Panc1 (cell line): ENCODE data around the gene CRLF1. TPM values are rescaled to one million over a fixed set of nuclear protein-coding genes. Genes with fewer than 3 reads are reported as not detected.

Experiments
- ATAC-seq: fragments of 200-7000 bp; cut with Tn5 transposase; 2 replicates; pipeline ENCODE4 v1.9.1; 2020; ENCODE audit warnings: mild to moderate bottlenecking, moderate library complexity
- BruUV-seq: library from RNA; stranded (reverse); fragments of 400-500 nt; replicated peaks from 2 replicates; lab custom pipeline; 2021; lab: Mats Ljungman, UMichigan
- CTCF ChIA-PET: fragments of 300-600 bp; sonication (Branson Sonifier 250); formaldehyde crosslinking; loops from one replicate; lab custom pipeline; 2022; ENCODE audit warnings: antibody characterized with exemption; lab: Charles Lee
- POLR2A ChIA-PET: fragments of 300-600 bp; sonication (Branson Sonifier 250); formaldehyde crosslinking; loops from one replicate; lab custom pipeline; 2022; ENCODE audit warnings: antibody characterized with exemption; lab: Charles Lee
- DNase-seq: peaks from one replicate; pipeline ENCODE4 v3.0.0-alpha.2; 2010; ENCODE audit warnings: low read depth, low spot score
- H3K27ac ChIP-seq: 2 replicates; pipeline ENCODE4 v1.5.1; 2011; ENCODE audit warnings: mild to moderate bottlenecking, low read length, inconsistent platforms
- H3K27me3 ChIP-seq: fragments of 200-500 bp; sonication (Bioruptor generic); 2 replicates; pipeline ENCODE4 v1.6.0; 2014; ENCODE audit warnings: low read length, inconsistent platforms; ENCODE audit not compliant: control insufficient read depth, insufficient read depth
- H3K36me3 ChIP-seq: fragments of 200-500 bp; sonication (Bioruptor generic); 2 replicates; pipeline ENCODE4 v1.5.1; 2014; ENCODE audit warnings: inconsistent platforms, mild to moderate bottlenecking, low read length, moderate library complexity; ENCODE audit not compliant: control insufficient read depth, insufficient read depth
- H3K4me1 ChIP-seq: 2 replicates; pipeline ENCODE4 v1.5.1; 2011; ENCODE audit warnings: inconsistent platforms, mild to moderate bottlenecking, low read length, moderate library complexity; ENCODE audit not compliant: control insufficient read depth, insufficient read depth
- H3K4me3 ChIP-seq, 2 experiments: 2 replicates each; pipeline ENCODE4 v1.5.1; 2011 to 2012; ENCODE audit warnings: low read depth in 2 of 2, low read length in 2 of 2, mild to moderate bottlenecking in 2 of 2, inconsistent platforms in 1 of 2, moderate library complexity in 1 of 2
- H3K9me3 ChIP-seq: fragments of 200-500 bp; sonication (Bioruptor generic); 2 replicates; pipeline ENCODE4 v1.5.1; 2014; ENCODE audit warnings: low read depth, mild to moderate bottlenecking, inconsistent platforms, low read length, moderate library complexity; ENCODE audit not compliant: control insufficient read depth, insufficient read depth
- POLR2AphosphoS5 ChIP-seq: IDR thresholded peaks from 2 replicates; pipeline ENCODE4 v1.6.1; 2012; ENCODE audit warnings: mild to moderate bottlenecking, low read depth, low read length, moderate library complexity
- REST ChIP-seq, 2 experiments: IDR thresholded peaks; 2 replicates each; pipeline ENCODE4 v1.6.1; 2011 to 2012; ENCODE audit warnings: low read depth in 2 of 2, control low read depth in 1 of 2, low read length in 1 of 2, mild to moderate bottlenecking in 1 of 2, moderate library complexity in 1 of 2; ENCODE audit not compliant: insufficient read depth in 1 of 2
- SIN3A ChIP-seq: IDR thresholded peaks from 2 replicates; pipeline ENCODE4 v1.6.1; 2012; ENCODE audit warnings: low read depth, mild to moderate bottlenecking, low read length, moderate library complexity, borderline replicate concordance; ENCODE audit not compliant: insufficient read depth
- TCF7L2 ChIP-seq: IDR thresholded peaks from 2 replicates; pipeline ENCODE4 v1.6.1; 2011; ENCODE audit warnings: mild to moderate bottlenecking, low read depth, low read length, inconsistent platforms
- in situ Hi-C: cut with HindIII; loops from 2 replicates; pipeline ENCODE4 v1.10.0; 2016; ENCODE audit warnings: low sequenced_read_pairs, low pct_unique_long_range_greater_than_20kb
- intact Hi-C: fragments of 100-400 bp; cut with micrococcal nuclease; formaldehyde crosslinking; loops from one replicate; pipeline ENCODE4 v1.10.0; 2022; ENCODE audit not compliant: unreplicated experiment
- total RNA-seq: library from RNA; stranded (reverse); gene quantifications from one replicate; pipeline ENCODE4 v1.2.1, GENCODE V29; 2021; ENCODE audit not compliant: unreplicated experiment
- TF ChIP-seq, protein P1 (sequence below): fragments of 450-650 bp; IDR thresholded peaks from 2 replicates; pipeline ENCODE4 v1.5.1; 2017; ENCODE audit warnings: mild to moderate bottlenecking

The CRLF1 gene
- total RNA-seq, 1 experiment from 2014 or later, result 3.5 TPM

DNA sequence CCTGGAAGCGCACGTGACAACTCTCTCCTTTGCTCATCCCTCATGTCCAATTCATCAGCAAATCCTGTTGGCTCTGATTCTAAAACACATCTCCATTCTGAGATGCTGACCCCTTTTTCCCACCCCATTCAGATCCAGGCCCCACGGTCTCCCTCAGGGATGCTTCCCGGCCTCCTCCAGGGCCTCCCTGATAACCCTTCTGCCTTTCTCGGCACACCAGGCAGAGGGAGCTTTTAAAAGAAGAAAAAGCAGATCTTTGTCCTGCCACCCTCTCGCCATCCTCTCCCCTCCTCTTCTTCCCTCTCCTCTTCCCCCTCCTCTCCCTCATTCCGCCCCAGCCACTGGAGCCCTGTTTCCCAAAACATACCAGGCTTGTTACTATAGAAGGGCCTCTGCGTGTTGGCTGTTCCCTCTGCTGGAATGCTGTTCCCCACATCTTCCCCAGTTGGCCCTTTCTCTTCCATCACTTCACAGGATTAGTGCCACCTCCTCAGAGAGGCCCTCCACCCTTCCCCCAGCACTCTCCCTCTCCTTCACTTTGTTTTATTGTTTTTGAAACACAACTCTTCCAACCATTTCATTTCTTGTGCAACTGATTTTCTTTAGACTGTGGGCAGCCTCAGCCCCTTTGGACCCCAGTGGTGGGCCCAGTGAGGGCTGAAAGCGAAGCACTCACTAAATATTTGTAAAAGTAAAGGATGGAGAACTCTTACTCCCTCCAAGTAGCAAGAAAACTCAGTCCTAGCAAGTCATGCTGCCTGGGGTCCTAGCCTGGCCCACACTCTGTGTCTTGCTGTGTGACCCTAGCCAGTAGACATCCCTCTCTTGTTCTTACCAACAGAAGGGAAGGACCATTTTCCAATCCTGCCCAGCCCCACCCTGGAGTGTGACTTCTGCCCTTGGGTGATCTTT, 2.5 kb upstream of the CRLF1 start:
- no peak for ATAC-seq
- no peak overlapping the region for H3K4me3 ChIP-seq
- H3K27me3 ChIP-seq, result peaks cover 2% of the 10 kb centered on the region
- ChIA-PET CTCF (no interaction called here), POLR2A (no interaction called here)
- BruUV-seq, result no TSS peak
- H3K9me3 ChIP-seq, result no peaks in the 10 kb centered on the region
- no peak for DNase-seq
- intact Hi-C loops, result no loop called here
- H3K4me1 ChIP-seq, result peaks cover 5% of the 10 kb centered on the region; the same call in 1 of the 2 replicates
- no peaks in the 10 kb centered on the region for H3K36me3 ChIP-seq
- no peak overlapping the region for H3K27ac ChIP-seq
- in situ Hi-C loops, result no loop called here
- no peak for TF ChIP-seq REST (IDR thresholded peaks at IDR 0.05; ENCODE audit: insufficient read depth in 1 of 2, low read depth in 2 of 2, low read length in 1 of 2)
- TF ChIP-seq, protein P1, sequence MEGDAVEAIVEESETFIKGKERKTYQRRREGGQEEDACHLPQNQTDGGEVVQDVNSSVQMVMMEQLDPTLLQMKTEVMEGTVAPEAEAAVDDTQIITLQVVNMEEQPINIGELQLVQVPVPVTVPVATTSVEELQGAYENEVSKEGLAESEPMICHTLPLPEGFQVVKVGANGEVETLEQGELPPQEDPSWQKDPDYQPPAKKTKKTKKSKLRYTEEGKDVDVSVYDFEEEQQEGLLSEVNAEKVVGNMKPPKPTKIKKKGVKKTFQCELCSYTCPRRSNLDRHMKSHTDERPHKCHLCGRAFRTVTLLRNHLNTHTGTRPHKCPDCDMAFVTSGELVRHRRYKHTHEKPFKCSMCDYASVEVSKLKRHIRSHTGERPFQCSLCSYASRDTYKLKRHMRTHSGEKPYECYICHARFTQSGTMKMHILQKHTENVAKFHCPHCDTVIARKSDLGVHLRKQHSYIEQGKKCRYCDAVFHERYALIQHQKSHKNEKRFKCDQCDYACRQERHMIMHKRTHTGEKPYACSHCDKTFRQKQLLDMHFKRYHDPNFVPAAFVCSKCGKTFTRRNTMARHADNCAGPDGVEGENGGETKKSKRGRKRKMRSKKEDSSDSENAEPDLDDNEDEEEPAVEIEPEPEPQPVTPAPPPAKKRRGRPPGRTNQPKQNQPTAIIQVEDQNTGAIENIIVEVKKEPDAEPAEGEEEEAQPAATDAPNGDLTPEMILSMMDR, result no peak
- TF ChIP-seq POLR2AphosphoS5, result no peak
- TF ChIP-seq SIN3A, result no peak
- no peak for TF ChIP-seq TCF7L2

GRCh38 chr19:18608102-18608804, 1.7 kb upstream of the CRLF1 start:
- H3K4me1 ChIP-seq, result peaks cover 7% of the 10 kb centered on the region
- ATAC-seq (no peak), DNase-seq (no peak)
- no peaks in the 10 kb centered on the region for H3K9me3 ChIP-seq
- BruUV-seq, result no TSS peak
- H3K4me3 ChIP-seq, result no peak overlapping the region
- ChIA-PET POLR2A (no interaction called here), CTCF (no interaction called here)
- no peak overlapping the region for H3K27ac ChIP-seq
- TF ChIP-seq SIN3A (no peak), REST (IDR thresholded peaks at IDR 0.05; ENCODE audit: insufficient read depth in 1 of 2, low read depth in 2 of 2, low read length in 1 of 2) (no peak), POLR2AphosphoS5 (no peak), TCF7L2 (no peak)
- TF ChIP-seq, protein P1, result no peak
- in situ Hi-C loops, result no loop called here
- no peaks in the 10 kb centered on the region for H3K36me3 ChIP-seq
- peaks cover 2% of the 10 kb centered on the region for H3K27me3 ChIP-seq
- intact Hi-C loops, result no loop called here
